Right lobe of liver (tissue), 4 donors: ENCODE measurements around the gene EARS2.
"Not testable (repeated sequence)": the region's sequence is repeated elsewhere in the genome, so short reads cannot be mapped to it uniquely, and the experiment has no call there.

Experiments used
- CTCF ChIP-seq, 4 donors: fragments of 200-600 bp in 3 of 4; fragments of 450-650 bp in 1 of 4; IDR thresholded peaks; one replicate each; pipeline versions ENCODE4 v1.5.1 to v1.8.0; 2016 to 2022; ENCODE audit warnings: antibody characterized with exemption in 4 of 4, mild to moderate bottlenecking in 2 of 4
- POLR2A ChIP-seq: fragments of 450-650 bp; IDR thresholded peaks from one replicate; pipeline ENCODE4 v1.6.1; 2017; ENCODE audit warnings: antibody characterized with exemption, mild to moderate bottlenecking
- donor health status: DM: no; HTN: no; CAD: no.
- donor health status: DM: no; HTN: no; CAD: no.
- donor health status: DM: no; HTN: yes; CAD: no.

- TF ChIP-seq CTCF (IDR thresholded peaks at IDR 0.05); POLR2A: not testable (repeated sequence)
Measured at GRCh38 chr16:23540817-23541178, 16.4 kb downstream of the EARS2 start.
